Smooth muscle cell (in vitro differentiated cells): Measurements from ENCODE around the gene GNAL. TPM values are rescaled to one million over a fixed set of nuclear protein-coding genes. Genes with fewer than 3 reads are reported as not detected.

Experiments used
- DNase-seq: peaks from one replicate; lab custom pipeline; 2025; ENCODE audit not compliant: unreplicated experiment; lab: John Stamatoyannopoulos, UW
- H2AFZ ChIP-seq: fragments of 200-600 bp; sonication (generic); 2 replicates; pipeline ENCODE4 v1.6.0; 2016; ENCODE audit warnings: antibody characterized with exemption, low read depth, mild to moderate bottlenecking
- H3F3A ChIP-seq: fragments of 200-600 bp; sonication (generic); 2 replicates; pipeline ENCODE4 v1.6.0; 2017; ENCODE audit warnings: antibody characterized with exemption, low read depth
- H3K27ac ChIP-seq: fragments of 200-600 bp; sonication (generic); 2 replicates; pipeline ENCODE4 v1.5.1; 2016; ENCODE audit warnings: low read depth, mild to moderate bottlenecking
- H3K27me3 ChIP-seq: fragments of 200-600 bp; sonication (generic); 2 replicates; pipeline ENCODE4 v1.6.1; 2016; ENCODE audit warnings: low read depth, mild to moderate bottlenecking
- H3K36me3 ChIP-seq: fragments of 200-600 bp; sonication (generic); 2 replicates; pipeline ENCODE4 v1.5.1; 2016; ENCODE audit warnings: low read depth
- H3K4me1 ChIP-seq: fragments of 200-600 bp; sonication (generic); 2 replicates; pipeline ENCODE4 v1.5.1; 2016; ENCODE audit warnings: low read depth
- H3K4me2 ChIP-seq: fragments of 200-600 bp; sonication (generic); 2 replicates; pipeline ENCODE4 v1.6.0; 2016; ENCODE audit warnings: mild to moderate bottlenecking
- H3K4me3 ChIP-seq: fragments of 200-600 bp; sonication (generic); 2 replicates; pipeline ENCODE4 v1.5.1; 2016; ENCODE audit warnings: mild to moderate bottlenecking
- H3K79me2 ChIP-seq: fragments of 200-600 bp; sonication (generic); 2 replicates; pipeline ENCODE4 v1.6.0; 2016; ENCODE audit warnings: low read depth, mild to moderate bottlenecking
- H3K9ac ChIP-seq: fragments of 200-600 bp; sonication (generic); 2 replicates; pipeline ENCODE4 v1.6.0; 2016; ENCODE audit warnings: low read depth
- H3K9me3 ChIP-seq: fragments of 200-600 bp; sonication (generic); replicated peaks from 2 replicates; pipeline ENCODE4 v1.5.1; 2016; ENCODE audit warnings: low read depth
- H4K20me1 ChIP-seq: fragments of 200-600 bp; sonication (generic); 2 replicates; pipeline ENCODE4 v1.6.0; 2016; ENCODE audit warnings: low read depth
- CTCF ChIP-seq: fragments of 200-600 bp; sonication (generic); IDR thresholded peaks from 2 replicates; pipeline ENCODE4 v1.5.1; 2017; ENCODE audit warnings: borderline replicate concordance, mild to moderate bottlenecking, antibody characterized with exemption; ENCODE audit not compliant: insufficient read depth, poor library complexity, severe bottlenecking
- WGBS: methylation state at CpG from one replicate; pipeline ENCODE4 v1.1.7; 2016; ENCODE audit warnings: low lambda C conversion rate; 5-methylcytosine and 5-hydroxymethylcytosine counted together
- polyA plus RNA-seq: library from polyadenylated mRNA; unstranded; fragments of >200 nt; fragmentation: Nextera tagmentation; extraction: Ambion mirVana; gene quantifications from 2 replicates; pipeline ENCODE4 v1.2.1, GENCODE V29; 2016
- total RNA-seq: library from RNA; depleted of rRNA; stranded (reverse); fragments of >200 nt; gene quantifications from 2 replicates; pipeline ENCODE4 v1.2.3, GENCODE V29; 2014

Gene GNAL
- total and polyA plus RNA-seq, 2 experiments from 2014 or later, result 1.6 to 5.8 TPM

- H2AFZ ChIP-seq, result no peak overlapping the region
- H3K36me3 ChIP-seq, result no peaks in the 10 kb centered on the region
- no peak for TF ChIP-seq CTCF
- no peak for DNase-seq
- no peak overlapping the region for H3K9ac ChIP-seq
- H3K79me2 ChIP-seq, result no peaks in the 10 kb centered on the region
- no peaks in the 10 kb centered on the region for H3K27me3 ChIP-seq
- no peak overlapping the region for H3K4me2 ChIP-seq
- peaks cover 7% of the 10 kb centered on the region for H3F3A ChIP-seq
- H3K4me1 ChIP-seq, result no peaks in the 10 kb centered on the region
- no peak overlapping the region for H3K27ac ChIP-seq
- no peaks in the 10 kb centered on the region for H4K20me1 ChIP-seq
- 94% methylated on average over 8 of the region's 8 CpGs for WGBS
- no peaks in the 10 kb centered on the region for H3K9me3 ChIP-seq
- H3K4me3 ChIP-seq, result no peak overlapping the region
Observed at GRCh38 chr18:11868230-11868629, 179.2 kb downstream of the GNAL start.

- Histone ChIP-seq H3K9ac (no peak overlapping the region), H3K27ac (no peak overlapping the region), H3K79me2 (no peaks in the 10 kb centered on the region), H3K4me2 (no peak overlapping the region), H3K36me3 (no peaks in the 10 kb centered on the region), H3K4me1 (no peaks in the 10 kb centered on the region), H4K20me1 (no peaks in the 10 kb centered on the region), H3K9me3 (no peaks in the 10 kb centered on the region), H3K27me3 (no peaks in the 10 kb centered on the region), H3K4me3 (no peak overlapping the region), H3F3A (peaks cover 7% of the 10 kb centered on the region), H2AFZ (no peak overlapping the region)
- 55% methylated on average over 5 of the region's 5 CpGs for WGBS
- no peak for DNase-seq
- TF ChIP-seq CTCF, result no peak
Observed at GRCh38 chr18:11871501-11871900, 182.4 kb downstream of the GNAL start.

- H3K4me2 ChIP-seq, result no peak overlapping the region
- H3K4me3 ChIP-seq, result no peak overlapping the region
- H3F3A ChIP-seq, result peaks cover 7% of the 10 kb centered on the region
- H3K9me3 ChIP-seq, result no peaks in the 10 kb centered on the region
- no peak overlapping the region for H2AFZ ChIP-seq
- H3K27me3 ChIP-seq, result no peaks in the 10 kb centered on the region
- no peaks in the 10 kb centered on the region for H3K79me2 ChIP-seq
- no peak for DNase-seq
- no peaks in the 10 kb centered on the region for H3K4me1 ChIP-seq
- no peak overlapping the region for H3K9ac ChIP-seq
- 91% methylated on average over 13 of the region's 13 CpGs for WGBS
- no peaks in the 10 kb centered on the region for H4K20me1 ChIP-seq
- no peaks in the 10 kb centered on the region for H3K36me3 ChIP-seq
- H3K27ac ChIP-seq, result no peak overlapping the region
- TF ChIP-seq CTCF, result peak; percentile 11
Observed at GRCh38 chr18:11872479-11873136, 183.5 kb downstream of the GNAL start.
